OCI-LY3 (cell line): ENCODE data around the gene MED9.

Experiments
- H2AFZ ChIP-seq: fragments of 200-600, 300-600 bp; shearing (Covaris generic); 2 replicates; pipeline ENCODE4 v1.6.0; 2014; ENCODE audit warnings: antibody characterized with exemption, low read depth, low read length
- H3K27ac ChIP-seq: fragments of 200-600, 300-600 bp; sonication (generic); 2 replicates; pipeline ENCODE4 v1.5.1; 2014; ENCODE audit warnings: mild to moderate bottlenecking, low read length, moderate library complexity, mixed read lengths
- H3K27me3 ChIP-seq: fragments of 200-600, 300-600 bp; sonication (generic); 2 replicates; pipeline ENCODE4 v1.6.1; 2014; ENCODE audit warnings: low read depth, low read length, mixed read lengths
- H3K36me3 ChIP-seq: fragments of 200-600, 300-600 bp; sonication (generic); replicated peaks from 2 replicates; pipeline ENCODE3; 2014; ENCODE audit warnings: low read depth, low read length, mixed read lengths
- H3K4me1 ChIP-seq: fragments of 300-600, 200-600 bp; sonication (generic); 2 replicates; pipeline ENCODE4 v1.6.1; 2014; ENCODE audit warnings: low read length, mixed read lengths
- H3K4me2 ChIP-seq: fragments of 200-600, 300-600 bp; sonication (generic); 2 replicates; pipeline ENCODE4 v1.6.1; 2014; ENCODE audit warnings: low read length, mixed read lengths
- H3K4me3 ChIP-seq: fragments of 300-600, 200-600 bp; sonication (generic); 2 replicates; pipeline ENCODE4 v1.5.1; 2014; ENCODE audit warnings: antibody characterized with exemption, mild to moderate bottlenecking, low read length, moderate library complexity
- H3K79me2 ChIP-seq: fragments of 300-600, 200-600 bp; shearing (Covaris generic); 2 replicates; pipeline ENCODE4 v1.6.1; 2014; ENCODE audit warnings: mild to moderate bottlenecking, low read length, mixed read lengths
- H3K9ac ChIP-seq: fragments of 300-600, 200-600 bp; shearing (Covaris generic); 2 replicates; pipeline ENCODE4 v1.6.0; 2014; ENCODE audit warnings: mild to moderate bottlenecking, low read length, moderate library complexity
- H3K9me3 ChIP-seq: fragments of 200-600, 300-600 bp; shearing (Covaris generic); 2 replicates; pipeline ENCODE4 v1.6.1; 2014; ENCODE audit warnings: low read length, mixed read lengths; ENCODE audit not compliant: insufficient read depth
- H4K20me1 ChIP-seq: fragments of 200-600, 300-600 bp; sonication (generic); 2 replicates; pipeline ENCODE4 v1.6.1; 2016; ENCODE audit warnings: low read length, mixed read lengths; ENCODE audit not compliant: insufficient read depth
- EZH2phosphoT487 ChIP-seq: fragments of 200-600 bp; shearing (Covaris generic); IDR thresholded peaks from 2 replicates; pipeline ENCODE4 v1.6.1; 2018; ENCODE audit warnings: antibody characterized with exemption, mixed run types, low read depth
- TF ChIP-seq, protein P1 (sequence below): fragments of 200-600, 300-600 bp; sonication (generic); IDR thresholded peaks from 2 replicates; pipeline ENCODE4 v1.5.1; 2014; ENCODE audit warnings: antibody characterized with exemption, low read length, low read depth

MED9 gene

DNA sequence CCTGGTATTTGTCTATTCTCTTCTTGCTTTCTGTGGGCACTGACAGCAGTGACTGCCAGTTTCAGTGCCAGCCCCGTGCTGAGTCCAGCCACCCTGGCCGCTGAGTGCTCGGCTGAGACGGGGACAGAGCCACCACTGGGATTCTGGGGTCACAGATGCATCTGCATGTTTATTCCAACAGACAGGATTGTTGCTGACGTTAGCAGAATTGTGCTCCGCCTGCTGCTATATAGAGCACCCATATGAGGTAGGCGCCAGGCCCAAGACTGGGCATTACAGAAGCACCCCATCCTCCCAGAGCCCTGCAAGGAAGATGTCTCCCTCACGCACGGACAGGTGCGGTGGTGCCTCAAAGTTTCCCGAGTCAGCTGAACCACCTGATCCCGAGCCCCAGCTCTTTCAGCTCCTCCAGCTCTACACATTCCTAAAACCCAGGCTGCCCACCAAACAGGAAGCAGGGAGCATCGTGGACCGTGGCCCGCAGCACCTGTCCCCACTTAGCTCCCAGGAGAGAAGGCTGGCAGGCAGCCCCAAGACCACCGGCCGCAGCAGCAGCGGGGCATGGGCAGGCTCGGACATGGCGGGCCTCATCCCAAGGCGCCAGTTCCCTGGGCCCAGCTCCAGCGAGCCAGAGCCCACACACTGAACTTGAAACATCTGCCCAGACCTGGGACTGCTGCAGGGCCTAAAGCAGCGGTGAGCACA lies 64.3 kb downstream of the MED9 start:
- H3K4me2 ChIP-seq, result no peak overlapping the region
- no peak overlapping the region for H3K27ac ChIP-seq
- H3K9ac ChIP-seq, result no peak overlapping the region

GRCh38 chr17:17541640-17542001 lies 64.8 kb downstream of the MED9 start:
- no peak for TF ChIP-seq EZH2phosphoT487
- TF ChIP-seq, protein P1, sequence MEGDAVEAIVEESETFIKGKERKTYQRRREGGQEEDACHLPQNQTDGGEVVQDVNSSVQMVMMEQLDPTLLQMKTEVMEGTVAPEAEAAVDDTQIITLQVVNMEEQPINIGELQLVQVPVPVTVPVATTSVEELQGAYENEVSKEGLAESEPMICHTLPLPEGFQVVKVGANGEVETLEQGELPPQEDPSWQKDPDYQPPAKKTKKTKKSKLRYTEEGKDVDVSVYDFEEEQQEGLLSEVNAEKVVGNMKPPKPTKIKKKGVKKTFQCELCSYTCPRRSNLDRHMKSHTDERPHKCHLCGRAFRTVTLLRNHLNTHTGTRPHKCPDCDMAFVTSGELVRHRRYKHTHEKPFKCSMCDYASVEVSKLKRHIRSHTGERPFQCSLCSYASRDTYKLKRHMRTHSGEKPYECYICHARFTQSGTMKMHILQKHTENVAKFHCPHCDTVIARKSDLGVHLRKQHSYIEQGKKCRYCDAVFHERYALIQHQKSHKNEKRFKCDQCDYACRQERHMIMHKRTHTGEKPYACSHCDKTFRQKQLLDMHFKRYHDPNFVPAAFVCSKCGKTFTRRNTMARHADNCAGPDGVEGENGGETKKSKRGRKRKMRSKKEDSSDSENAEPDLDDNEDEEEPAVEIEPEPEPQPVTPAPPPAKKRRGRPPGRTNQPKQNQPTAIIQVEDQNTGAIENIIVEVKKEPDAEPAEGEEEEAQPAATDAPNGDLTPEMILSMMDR, result no peak
- no peak overlapping the region for H3K4me2 ChIP-seq
- H3K27me3 ChIP-seq, result no peaks in the 10 kb centered on the region
- H3K9me3 ChIP-seq, result no peaks in the 10 kb centered on the region
- H3K36me3 ChIP-seq, result no peaks in the 10 kb centered on the region
- no peaks in the 10 kb centered on the region for H3K4me1 ChIP-seq
- H3K79me2 ChIP-seq, result no peaks in the 10 kb centered on the region
- H3K4me3 ChIP-seq, result no peak overlapping the region
- H2AFZ ChIP-seq, result no peak overlapping the region
- no peak overlapping the region for H3K27ac ChIP-seq
- no peak overlapping the region for H3K9ac ChIP-seq
- H4K20me1 ChIP-seq, result no peaks in the 10 kb centered on the region

More for the DNA sequence above, 64.3 kb downstream of the MED9 start:
- H3K4me1 ChIP-seq, result no peaks in the 10 kb centered on the region
- H3K27me3 ChIP-seq, result no peaks in the 10 kb centered on the region
- H3K9me3 ChIP-seq, result no peaks in the 10 kb centered on the region
- TF ChIP-seq, protein P1, result no peak
- no peak for TF ChIP-seq EZH2phosphoT487
- no peak overlapping the region for H3K4me3 ChIP-seq
- no peaks in the 10 kb centered on the region for H4K20me1 ChIP-seq
- H2AFZ ChIP-seq, result no peak overlapping the region
- H3K79me2 ChIP-seq, result no peaks in the 10 kb centered on the region
- H3K36me3 ChIP-seq, result no peaks in the 10 kb centered on the region
